HepG2 (cell line): ENCODE measurements around the gene STX4. TPM values are rescaled to one million over a fixed set of nuclear protein-coding genes. Genes with fewer than 3 reads are reported as not detected.

Experiments
- EEA1 ChIP-seq: sonication (generic); formaldehyde crosslinking; IDR thresholded peaks from 2 replicates; pipeline ENCODE4 v1.5.1; 2020; ENCODE audit warnings: mild to moderate bottlenecking, missing genetic modification reagents, borderline replicate concordance
- HINFP ChIP-seq: sonication (generic); formaldehyde crosslinking; IDR thresholded peaks from 2 replicates; pipeline ENCODE4 v1.4.0; 2020; ENCODE audit warnings: low read depth, mild to moderate bottlenecking, missing genetic modification reagents
- KAT7 ChIP-seq: IDR thresholded peaks from 2 replicates; pipeline ENCODE4 v1.6.1; 2018; ENCODE audit warnings: borderline replicate concordance, missing compliant biosample characterization
- MED1 ChIP-seq: sonication (generic); formaldehyde crosslinking; IDR thresholded peaks from 2 replicates; pipeline ENCODE4 v1.4.0; 2020; ENCODE audit warnings: missing genetic modification reagents
- MIER2 ChIP-seq: IDR thresholded peaks from 2 replicates; pipeline ENCODE4 v1.6.1; 2016; ENCODE audit warnings: missing biosample characterization, missing genetic modification reagents
- MYPOP ChIP-seq: sonication (generic); formaldehyde crosslinking; IDR thresholded peaks from 2 replicates; pipeline ENCODE4 v1.8.1; 2023; ENCODE audit warnings: mild to moderate bottlenecking, moderate library complexity, missing genetic modification reagents
- NFE2L1 ChIP-seq: sonication (generic); formaldehyde crosslinking; IDR thresholded peaks from 2 replicates; pipeline ENCODE4 v1.4.0; 2020; ENCODE audit warnings: missing genetic modification reagents, mild to moderate bottlenecking, borderline replicate concordance
- NR2C2 ChIP-seq: sonication (generic); formaldehyde crosslinking; IDR thresholded peaks from 2 replicates; pipeline ENCODE4 v1.4.0; 2020; ENCODE audit warnings: missing genetic modification reagents, mild to moderate bottlenecking, moderate library complexity, borderline replicate concordance
- PAWR ChIP-seq: sonication (generic); formaldehyde crosslinking; IDR thresholded peaks from 2 replicates; pipeline ENCODE4 v1.4.0; 2020; ENCODE audit warnings: missing genetic modification reagents, mild to moderate bottlenecking, borderline replicate concordance
- SP5 ChIP-seq: IDR thresholded peaks from 2 replicates; pipeline ENCODE4 v1.6.1; 2016; ENCODE audit warnings: low read depth, borderline replicate concordance
- TEF ChIP-seq: sonication (generic); formaldehyde crosslinking; IDR thresholded peaks from 2 replicates; pipeline ENCODE4 v1.5.0; 2020; ENCODE audit warnings: missing genetic modification reagents
- ZMYM2 ChIP-seq: sonication (generic); formaldehyde crosslinking; IDR thresholded peaks from 2 replicates; pipeline ENCODE4 v1.8.0; 2022; ENCODE audit warnings: mild to moderate bottlenecking, missing genetic modification reagents
- ZMYM3 ChIP-seq: sonication (generic); formaldehyde crosslinking; IDR thresholded peaks from 2 replicates; pipeline ENCODE4 v1.5.1; 2020; ENCODE audit warnings: mild to moderate bottlenecking, missing genetic modification reagents
- ZNF234 ChIP-seq: sonication (generic); formaldehyde crosslinking; conservative IDR thresholded peaks from 2 replicates; pipeline ENCODE4 v1.5.1; 2020; ENCODE audit warnings: mild to moderate bottlenecking, missing genetic modification reagents
- ZNF552 ChIP-seq: sonication (generic); formaldehyde crosslinking; IDR thresholded peaks from 2 replicates; pipeline ENCODE4 v1.9.0; 2022; ENCODE audit warnings: missing genetic modification reagents, mild to moderate bottlenecking, borderline replicate concordance
- ZNF615 ChIP-seq: sonication (generic); formaldehyde crosslinking; IDR thresholded peaks from 2 replicates; pipeline ENCODE4 v1.5.0; 2020; ENCODE audit warnings: mild to moderate bottlenecking, missing genetic modification reagents, borderline replicate concordance
- polyA plus RNA-seq, 8 experiments: library from polyadenylated mRNA; depleted of rRNA in 3 of 8; stranded (reverse) in 7 of 8; unstranded in 1 of 8; fragments of >200 nt; fragmentation: Illumina TruSeq in 4 of 8; extraction: Trizol in 4 of 8; gene quantifications; 2 replicates each; pipeline versions ENCODE4 v1.2.1 to v1.2.3, GENCODE V29; 2011 to 2016; ENCODE audit warnings: low read depth in 4 of 8, missing spikeins in 1 of 8, mixed read lengths in 1 of 8; ENCODE audit not compliant: insufficient read depth in 1 of 8
- total RNA-seq, 5 experiments: library from RNA; depleted of rRNA; stranded (reverse); fragments of >200 nt; fragmentation: Illumina TruSeq; extraction: Trizol; gene quantifications; 2 replicates each; pipeline ENCODE4 v1.2.3, GENCODE V29; 2016; ENCODE audit warnings: low read depth in 1 of 5
- TF ChIP-seq, protein P1 (sequence below): sonication (generic); formaldehyde crosslinking; IDR thresholded peaks from 2 replicates; pipeline ENCODE4 v1.4.0; 2020; ENCODE audit warnings: missing genetic modification reagents
- TF ChIP-seq, protein P2 (sequence below): sonication (generic); formaldehyde crosslinking; conservative IDR thresholded peaks from 2 replicates; pipeline ENCODE4 v1.8.0; 2022; ENCODE audit warnings: low read depth, missing genetic modification reagents
- TF ChIP-seq, protein P3 (sequence below): sonication (generic); formaldehyde crosslinking; IDR thresholded peaks from 2 replicates; pipeline ENCODE4 v1.5.1; 2020; ENCODE audit warnings: missing genetic modification reagents, mild to moderate bottlenecking, borderline replicate concordance

Gene STX4
- total and polyA plus RNA-seq, 2 of the 13 experiments (the other 11 are each of a cell fraction or from before 2014, with no cell fraction given) = 29.2 to 34.6 TPM

- TF ChIP-seq, protein P1, sequence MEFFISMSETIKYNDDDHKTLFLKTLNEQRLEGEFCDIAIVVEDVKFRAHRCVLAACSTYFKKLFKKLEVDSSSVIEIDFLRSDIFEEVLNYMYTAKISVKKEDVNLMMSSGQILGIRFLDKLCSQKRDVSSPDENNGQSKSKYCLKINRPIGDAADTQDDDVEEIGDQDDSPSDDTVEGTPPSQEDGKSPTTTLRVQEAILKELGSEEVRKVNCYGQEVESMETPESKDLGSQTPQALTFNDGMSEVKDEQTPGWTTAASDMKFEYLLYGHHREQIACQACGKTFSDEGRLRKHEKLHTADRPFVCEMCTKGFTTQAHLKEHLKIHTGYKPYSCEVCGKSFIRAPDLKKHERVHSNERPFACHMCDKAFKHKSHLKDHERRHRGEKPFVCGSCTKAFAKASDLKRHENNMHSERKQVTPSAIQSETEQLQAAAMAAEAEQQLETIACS (CRISPR knock-in tag) = no peak
- TF ChIP-seq ZNF615 = no peak
- peak; percentile 69 for TF ChIP-seq ZMYM2 (CRISPR knock-in tag)
- TF ChIP-seq MIER2 = 0 out of 2 replicates have a peak, but pooled peaks have one; percentile 53
- no peak for TF ChIP-seq MYPOP (CRISPR knock-in tag)
- no peak for TF ChIP-seq TEF (CRISPR knock-in tag)
- TF ChIP-seq HINFP (CRISPR knock-in tag) = peak; percentile 40; the same call in 1 of the 2 replicates
- TF ChIP-seq NR2C2 (CRISPR knock-in tag) = 0 out of 2 replicates have a peak, but pooled peaks have one; percentile 35
- TF ChIP-seq EEA1 = 0 out of 2 replicates have a peak, but pooled peaks have one; percentile 43
- TF ChIP-seq, protein P2, sequence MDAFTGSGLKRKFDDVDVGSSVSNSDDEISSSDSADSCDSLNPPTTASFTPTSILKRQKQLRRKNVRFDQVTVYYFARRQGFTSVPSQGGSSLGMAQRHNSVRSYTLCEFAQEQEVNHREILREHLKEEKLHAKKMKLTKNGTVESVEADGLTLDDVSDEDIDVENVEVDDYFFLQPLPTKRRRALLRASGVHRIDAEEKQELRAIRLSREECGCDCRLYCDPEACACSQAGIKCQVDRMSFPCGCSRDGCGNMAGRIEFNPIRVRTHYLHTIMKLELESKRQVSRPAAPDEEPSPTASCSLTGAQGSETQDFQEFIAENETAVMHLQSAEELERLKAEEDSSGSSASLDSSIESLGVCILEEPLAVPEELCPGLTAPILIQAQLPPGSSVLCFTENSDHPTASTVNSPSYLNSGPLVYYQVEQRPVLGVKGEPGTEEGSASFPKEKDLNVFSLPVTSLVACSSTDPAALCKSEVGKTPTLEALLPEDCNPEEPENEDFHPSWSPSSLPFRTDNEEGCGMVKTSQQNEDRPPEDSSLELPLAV (CRISPR knock-in tag) = no peak
- TF ChIP-seq PAWR (CRISPR knock-in tag) = no peak
- TF ChIP-seq KAT7 (CRISPR knock-in tag) = peak; percentile 60; the same call in 1 of the 2 replicates
- TF ChIP-seq ZNF234 (CRISPR knock-in tag) = no peak
- TF ChIP-seq SP5 (CRISPR knock-in tag) = peak; percentile 48; the same call in 1 of the 2 replicates
- TF ChIP-seq MED1 = peak; percentile 22; the same call in 1 of the 2 replicates
- peak; percentile 76 for TF ChIP-seq ZMYM3 (CRISPR knock-in tag)
- TF ChIP-seq, protein P3, sequence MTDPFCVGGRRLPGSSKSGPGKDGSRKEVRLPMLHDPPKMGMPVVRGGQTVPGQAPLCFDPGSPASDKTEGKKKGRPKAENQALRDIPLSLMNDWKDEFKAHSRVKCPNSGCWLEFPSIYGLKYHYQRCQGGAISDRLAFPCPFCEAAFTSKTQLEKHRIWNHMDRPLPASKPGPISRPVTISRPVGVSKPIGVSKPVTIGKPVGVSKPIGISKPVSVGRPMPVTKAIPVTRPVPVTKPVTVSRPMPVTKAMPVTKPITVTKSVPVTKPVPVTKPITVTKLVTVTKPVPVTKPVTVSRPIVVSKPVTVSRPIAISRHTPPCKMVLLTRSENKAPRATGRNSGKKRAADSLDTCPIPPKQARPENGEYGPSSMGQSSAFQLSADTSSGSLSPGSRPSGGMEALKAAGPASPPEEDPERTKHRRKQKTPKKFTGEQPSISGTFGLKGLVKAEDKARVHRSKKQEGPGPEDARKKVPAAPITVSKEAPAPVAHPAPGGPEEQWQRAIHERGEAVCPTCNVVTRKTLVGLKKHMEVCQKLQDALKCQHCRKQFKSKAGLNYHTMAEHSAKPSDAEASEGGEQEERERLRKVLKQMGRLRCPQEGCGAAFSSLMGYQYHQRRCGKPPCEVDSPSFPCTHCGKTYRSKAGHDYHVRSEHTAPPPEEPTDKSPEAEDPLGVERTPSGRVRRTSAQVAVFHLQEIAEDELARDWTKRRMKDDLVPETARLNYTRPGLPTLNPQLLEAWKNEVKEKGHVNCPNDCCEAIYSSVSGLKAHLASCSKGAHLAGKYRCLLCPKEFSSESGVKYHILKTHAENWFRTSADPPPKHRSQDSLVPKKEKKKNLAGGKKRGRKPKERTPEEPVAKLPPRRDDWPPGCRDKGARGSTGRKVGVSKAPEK (CRISPR knock-in tag) = 0 out of 2 replicates have a peak, but pooled peaks have one; percentile 53
- TF ChIP-seq ZNF552 = no peak
- TF ChIP-seq NFE2L1 (CRISPR knock-in tag) = no peak
Observed at GRCh38 chr16:31001507-31002249, 31.7 kb upstream of the STX4 start (continued).
